COLO829 (cell line): ENCODE results near the gene KIF13A.

Experiments
- DNase-seq: peaks from one replicate; pipeline ENCODE4 v3.0.0; 2012; ENCODE audit warnings: low spot score

Gene KIF13A

GRCh38 chr6:17719323-17720041 lies 268.0 kb downstream of the KIF13A start:
- DNase-seq = no peak

- no peak for DNase-seq
Observed at GRCh38 chr6:17716221-17716620, 271.2 kb downstream of the KIF13A start.

GRCh38 chr6:17714879-17715851 lies 272.3 kb downstream of the KIF13A start:
- DNase-seq = peak; percentile 93

GRCh38 chr6:17714177-17714576 lies 273.3 kb downstream of the KIF13A start:
- DNase-seq = no peak

GRCh38 chr6:17712576-17712975 lies 274.9 kb downstream of the KIF13A start:
- DNase-seq = no peak

GRCh38 chr6:17710331-17710730 lies 277.1 kb downstream of the KIF13A start:
- DNase-seq = no peak

GRCh38 chr6:17709476-17709875 lies 278.0 kb downstream of the KIF13A start:
- no peak for DNase-seq
